Spinal cord (tissue), 10 donors: ENCODE results near the gene TMEM147. TPM values are rescaled to one million over a fixed set of nuclear protein-coding genes. Genes with fewer than 3 reads are reported as not detected.

Experiments
- DNase-seq, 6 donors: peaks; one replicate each; pipeline versions ENCODE4 v3.0.0 to v3.0.0-alpha.2; 2013 to 2015; ENCODE audit warnings: low spot score in 6 of 6, low read depth in 4 of 6
- H3K27ac ChIP-seq: one replicate; pipeline ENCODE4 v1.5.1; 2013; ENCODE audit warnings: low read depth, low read length, control low read depth
- H3K27me3 ChIP-seq: one replicate; pipeline ENCODE4 v1.6.1; 2013; ENCODE audit warnings: low read length; ENCODE audit not compliant: control insufficient read depth, insufficient read depth
- H3K36me3 ChIP-seq: one replicate; pipeline ENCODE4 v1.6.1; 2013; ENCODE audit warnings: low read length; ENCODE audit not compliant: control insufficient read depth, insufficient read depth
- H3K4me1 ChIP-seq: one replicate; pipeline ENCODE4 v1.6.1; 2013; ENCODE audit warnings: low read length; ENCODE audit not compliant: control insufficient read depth, insufficient read depth
- H3K4me3 ChIP-seq: one replicate; pipeline ENCODE4 v1.5.1; 2013; ENCODE audit warnings: low read depth, low read length, control low read depth
- H3K9me3 ChIP-seq: one replicate; pipeline ENCODE4 v1.6.1; 2013; ENCODE audit warnings: low read length; ENCODE audit not compliant: control insufficient read depth, insufficient read depth
- WGBS: methylation state at CpG from one replicate; pipeline ENCODE4 v1.1.5; 2013; ENCODE audit warnings: missing lambda C conversion rate; ENCODE audit not compliant: insufficient coverage; 5-methylcytosine and 5-hydroxymethylcytosine counted together
- polyA plus RNA-seq, 2 donors: library from polyadenylated mRNA; unstranded; fragments of 120-200 nt; gene quantifications; one replicate each; pipeline ENCODE4 v1.2.1, GENCODE V29; 2013; ENCODE audit not compliant: insufficient read length in 2 of 2
- total RNA-seq, 2 donors: library from RNA; depleted of rRNA in 1 of 2; stranded (reverse); fragments of 120-200 nt in 1 of 2; fragments of >200 nt in 1 of 2; gene quantifications; one replicate each; pipeline versions ENCODE4 v1.2.3 to v1.2.4, GENCODE V29; 2013 to 2014
- donor health status: healthy.

TMEM147 gene
- total and polyA plus RNA-seq, 4 donors, result 58.2 to 126 (median 109) TPM

- WGBS, result 98% methylated on average over 11 of the region's 15 CpGs
- H3K9me3 ChIP-seq, result no peaks in the 10 kb centered on the region
- peaks cover 45% of the 10 kb centered on the region for H3K36me3 ChIP-seq
- DNase-seq, result no peak
- peaks cover 24% of the 10 kb centered on the region for H3K4me1 ChIP-seq
- H3K27ac ChIP-seq, result no peak overlapping the region
- H3K27me3 ChIP-seq, result no peaks in the 10 kb centered on the region
- H3K4me3 ChIP-seq, result no peak overlapping the region
These were observed 1.9 kb upstream of the TMEM147 start for GRCh38 chr19:35543280-35544109.

DNA sequence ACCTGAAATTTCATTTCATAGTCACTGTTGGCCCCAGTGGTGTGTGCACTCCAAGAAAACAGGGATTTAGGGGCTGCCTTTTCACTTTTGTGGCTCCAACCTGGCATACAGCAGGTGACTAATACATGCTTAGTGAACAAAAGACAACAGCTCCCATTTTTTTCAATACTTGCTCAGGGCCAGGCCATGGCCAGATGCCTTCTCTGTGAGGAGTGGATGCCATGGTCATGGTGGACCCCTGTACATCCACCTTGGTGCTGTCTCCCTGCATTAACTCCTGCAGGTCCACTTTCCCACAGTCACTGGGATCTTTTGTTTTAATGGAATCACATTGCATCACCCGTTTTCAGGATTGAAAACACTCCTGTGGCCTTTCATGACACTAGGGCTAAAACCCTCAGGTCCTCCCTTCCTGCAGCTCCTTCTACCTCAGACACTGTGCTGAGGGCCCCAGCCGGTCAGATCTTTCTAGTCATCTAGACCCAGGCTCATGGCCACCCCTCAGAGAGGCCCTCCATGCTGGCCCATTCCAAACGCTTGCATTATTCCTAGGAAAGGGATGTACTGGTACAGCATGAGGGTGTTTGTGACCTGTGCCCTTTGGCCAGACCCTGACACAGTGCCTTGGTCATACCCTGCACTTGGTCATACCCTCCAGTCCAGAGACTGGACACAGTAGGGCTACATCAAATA, 1.2 kb upstream of the TMEM147 start:
- no peak overlapping the region for H3K27ac ChIP-seq
- DNase-seq, result no peak
- H3K27me3 ChIP-seq, result no peaks in the 10 kb centered on the region
- peaks cover 49% of the 10 kb centered on the region for H3K36me3 ChIP-seq
- H3K4me1 ChIP-seq, result peaks cover 24% of the 10 kb centered on the region
- WGBS, result 84% methylated on average over 3 of the region's 3 CpGs
- H3K9me3 ChIP-seq, result no peaks in the 10 kb centered on the region
- H3K4me3 ChIP-seq, result peak overlapping the region; percentile 88

GRCh38 chr19:35545855-35546381, 492 bp downstream of the TMEM147 start:
- H3K4me3 ChIP-seq, result peak overlapping the region; percentile 88
- no peaks in the 10 kb centered on the region for H3K9me3 ChIP-seq
- peaks cover 56% of the 10 kb centered on the region for H3K36me3 ChIP-seq
- peaks cover 24% of the 10 kb centered on the region for H3K4me1 ChIP-seq
- no peaks in the 10 kb centered on the region for H3K27me3 ChIP-seq
- no peak overlapping the region for H3K27ac ChIP-seq
- peak in 2 of 6 donors; percentile 1 to 3 for DNase-seq
- 3% methylated on average over 27 of the region's 27 CpGs for WGBS

GRCh38 chr19:35546532-35546931, 1.1 kb downstream of the TMEM147 start:
- Histone ChIP-seq H3K36me3 (peaks cover 61% of the 10 kb centered on the region), H3K4me3 (peak overlapping the region; percentile 88), H3K9me3 (no peaks in the 10 kb centered on the region), H3K27ac (no peak overlapping the region), H3K27me3 (no peaks in the 10 kb centered on the region), H3K4me1 (peaks cover 24% of the 10 kb centered on the region)
- 87% methylated on average over 7 of the region's 8 CpGs for WGBS
- DNase-seq, result no peak

- Histone ChIP-seq H3K9me3 (no peaks in the 10 kb centered on the region), H3K4me3 (no peak overlapping the region)
- WGBS, result 17% methylated on average over 6 of the region's 6 CpGs
These were observed 3.9 kb downstream of the TMEM147 start for GRCh38 chr19:35549174-35549788.

DNA sequence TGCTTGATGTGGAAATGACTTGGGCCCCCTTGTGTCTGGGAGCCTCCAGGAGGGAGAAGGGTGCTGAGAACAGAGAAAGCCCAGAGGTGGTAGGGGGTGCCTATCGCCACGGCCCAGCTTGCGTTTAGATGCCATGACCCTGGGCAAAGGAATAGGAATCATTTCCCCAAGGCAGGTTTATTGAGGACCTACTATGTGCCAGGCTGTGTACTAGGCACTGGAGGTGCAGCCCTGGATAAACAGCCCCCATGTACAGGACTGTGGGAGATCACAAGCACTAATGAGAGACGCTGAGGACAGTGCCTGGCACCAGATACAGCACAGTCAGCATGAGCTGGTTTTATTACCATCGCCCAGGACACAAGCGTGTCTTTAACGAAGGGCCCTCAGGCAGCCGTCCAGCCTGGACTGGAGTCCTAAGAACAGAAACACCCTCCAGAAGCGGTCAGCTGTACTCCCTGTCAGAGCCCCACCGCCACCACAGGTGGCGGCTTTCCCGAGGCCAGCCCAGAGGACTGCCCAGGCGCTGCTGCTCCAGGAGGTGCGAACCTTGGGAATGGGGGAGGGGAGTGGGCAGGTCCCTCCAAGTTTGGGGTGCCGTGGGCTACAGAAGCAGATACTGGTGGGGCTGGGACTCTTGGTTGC, 4.6 kb downstream of the TMEM147 start:
- no peaks in the 10 kb centered on the region for H3K27me3 ChIP-seq
- H3K4me3 ChIP-seq, result no peak overlapping the region
- peaks cover 14% of the 10 kb centered on the region for H3K4me1 ChIP-seq
- WGBS, result 83% methylated on average over 12 of the region's 15 CpGs
- no peaks in the 10 kb centered on the region for H3K9me3 ChIP-seq
- H3K27ac ChIP-seq, result no peak overlapping the region
- peaks cover 44% of the 10 kb centered on the region for H3K36me3 ChIP-seq
- no peak for DNase-seq

More at GRCh38 chr19:35549174-35549788, 3.9 kb downstream of the TMEM147 start:
- Histone ChIP-seq H3K27ac (no peak overlapping the region), H3K4me1 (peaks cover 22% of the 10 kb centered on the region), H3K36me3 (peaks cover 44% of the 10 kb centered on the region), H3K27me3 (no peaks in the 10 kb centered on the region)
- peak in 5 of 6 donors; percentile 24 to 87 (median 40) for DNase-seq

GRCh38 chr19:35551091-35551810, 5.8 kb downstream of the TMEM147 start:
- Histone ChIP-seq H3K27me3 (no peaks in the 10 kb centered on the region), H3K4me3 (no peak overlapping the region), H3K27ac (no peak overlapping the region), H3K9me3 (no peaks in the 10 kb centered on the region), H3K36me3 (peaks cover 44% of the 10 kb centered on the region), H3K4me1 (peaks cover 7% of the 10 kb centered on the region)
- 90% methylated on average over 20 of the region's 21 CpGs for WGBS
- DNase-seq, result no peak

- 77% methylated on average over 12 of the region's 13 CpGs for WGBS
- H3K27ac ChIP-seq, result no peak overlapping the region
- peaks cover 4% of the 10 kb centered on the region for H3K27me3 ChIP-seq
These were observed 7.3 kb downstream of the TMEM147 start for GRCh38 chr19:35552534-35553384.

More at GRCh38 chr19:35552534-35553384, 7.3 kb downstream of the TMEM147 start:
- Histone ChIP-seq H3K9me3 (no peaks in the 10 kb centered on the region), H3K4me1 (peaks cover 5% of the 10 kb centered on the region), H3K4me3 (no peak overlapping the region), H3K36me3 (peaks cover 31% of the 10 kb centered on the region)
- DNase-seq, result no peak
